ENCODE results near the gene PDE4B.

GRCh38 chr1:65826782-65827181 lies 34.1 kb downstream of the PDE4B start:
- TF ChIP-seq POLR2A (IDR thresholded peaks at IDR 0.05; ENCODE audit: low read depth, low read length) (no peak), POLR2AphosphoS5 (IDR thresholded peaks at IDR 0.05; ENCODE audit: low read depth, low read length) (no peak), SPI1 (IDR thresholded peaks at IDR 0.05; ENCODE audit: low read depth, low read length) (no peak)
